ENCODE results near the gene TNRC18. TPM values are rescaled to one million over a fixed set of nuclear protein-coding genes. Genes with fewer than 3 reads are reported as not detected.
"Not testable (repeated sequence)": the region's sequence is repeated elsewhere in the genome, so short reads cannot be mapped to it uniquely, and the experiment has no call there.

TNRC18 gene
- total and polyA plus RNA-seq, 2 donors (not counting 3 experiments of a cell fraction or from before 2014, with no cell fraction given) = 14.8 to 64.6 TPM

DNA sequence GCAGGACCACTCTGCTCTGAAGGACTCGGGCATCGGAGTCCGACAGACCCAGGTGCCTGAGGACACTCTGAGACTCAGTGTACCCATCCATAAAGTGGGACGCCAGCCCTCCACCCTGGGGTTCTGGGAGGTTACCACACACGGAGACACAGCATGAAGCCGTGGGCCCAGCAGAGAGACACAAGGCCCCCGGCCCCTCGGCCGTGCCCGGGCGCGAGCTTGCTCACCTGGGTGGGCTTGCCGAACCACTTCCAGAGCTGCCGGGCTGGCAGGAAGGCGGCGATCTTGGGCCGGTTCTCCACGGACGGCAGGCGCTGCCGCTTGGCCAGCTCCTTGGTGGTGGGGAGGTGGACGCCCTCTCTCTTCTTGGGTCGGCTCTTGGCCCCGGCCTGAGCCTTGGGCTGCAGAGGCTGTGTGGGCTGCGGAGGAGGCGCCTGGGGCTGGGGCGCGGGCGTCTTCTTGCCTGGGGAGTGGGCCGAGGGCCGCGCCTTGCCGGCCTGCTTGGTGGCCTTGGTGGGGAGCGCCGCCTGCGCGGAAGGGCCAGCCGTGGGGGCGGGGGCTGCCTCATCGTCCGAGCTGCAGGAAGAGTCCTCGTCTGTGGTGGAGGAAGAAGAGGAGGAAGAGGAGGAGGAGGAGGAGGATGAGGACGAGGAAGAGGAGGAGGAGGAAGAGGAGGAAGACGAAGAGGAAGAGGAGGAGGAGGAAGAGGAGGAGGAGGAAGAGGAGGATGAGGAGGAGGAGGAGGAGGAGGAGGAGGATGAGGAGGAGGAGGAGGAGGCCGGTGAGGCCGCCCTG is 111.2 kb downstream of the TNRC18 start:
- H3K79me2 ChIP-seq (ENCODE audit: control insufficient read depth, insufficient read depth, low read length); H3K4me3 ChIP-seq (replicated peaks in 1 of 3; ENCODE audit: insufficient read depth in 1 of 3, low read depth in 1 of 3, low read length in 3 of 3); intact Hi-C loops (cut with micrococcal nuclease); H4K20me1 ChIP-seq (replicated peaks; ENCODE audit: control insufficient read depth, extremely low read depth, insufficient read depth, low read length); H3K9me3 ChIP-seq (replicated peaks; ENCODE audit: control insufficient read depth, insufficient read depth, low read length); H3K4me2 ChIP-seq (ENCODE audit: insufficient read depth, low read length); BruUV-seq (replicated peaks); H3K9ac ChIP-seq (replicated peaks; ENCODE audit: extremely low read depth, insufficient read depth, low read length); POLR2A ChIA-PET; H3K4me1 ChIP-seq (ENCODE audit: control insufficient read depth, extremely low read depth, insufficient read depth, low read length); CTCF ChIA-PET; DNase-seq (ENCODE audit: low read depth, low spot score); H3K9me1 ChIP-seq (replicated peaks; ENCODE audit: control insufficient read depth, extremely low read depth, insufficient read depth, low read length); H2AFZ ChIP-seq (ENCODE audit: low read depth, low read length); dilution Hi-C loops (cut with MboI; ENCODE audit: extremely low pct_ligation_motif_present, low sequenced_read_pairs); H3K27me3 ChIP-seq (ENCODE audit: control insufficient read depth in 2 of 2, insufficient read depth in 2 of 2, low read length in 2 of 2); FAIRE-seq; H3K27ac ChIP-seq (ENCODE audit: insufficient read depth, low read depth, low read length): not testable (repeated sequence)
- peaks cover 0 to 42% of the 10 kb centered on the region in 2 experiments for H3K36me3 ChIP-seq (ENCODE audit: control insufficient read depth in 2 of 2, extremely low read depth in 1 of 2, insufficient read depth in 2 of 2, low read length in 2 of 2)

DNA sequence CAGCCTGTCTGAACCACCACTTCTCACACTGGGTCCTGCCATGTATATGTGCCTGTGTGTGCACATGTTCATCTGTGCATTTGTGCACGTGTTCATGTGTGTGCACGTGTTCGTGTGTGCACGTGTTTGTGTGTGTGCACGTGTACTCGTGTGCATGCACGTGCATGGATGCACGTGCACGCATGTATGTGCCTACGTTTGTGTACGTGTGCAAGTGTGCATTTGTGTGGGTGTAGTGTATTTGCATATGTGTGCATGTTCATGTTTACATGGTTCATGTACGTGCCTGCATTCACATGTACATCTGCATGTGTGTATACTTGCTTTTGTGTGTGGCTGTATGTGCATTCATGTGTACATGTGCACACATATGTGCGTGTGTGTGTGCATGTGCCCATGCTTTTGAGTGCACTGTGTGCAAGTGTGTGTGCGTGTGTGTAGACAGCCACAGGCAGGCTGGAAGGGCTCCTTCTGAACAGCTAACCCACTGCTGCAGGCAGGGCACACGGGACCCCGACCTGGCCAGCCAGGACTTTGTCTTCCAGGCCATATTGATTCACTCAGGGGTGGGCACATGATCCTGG is 112.7 kb downstream of the TNRC18 start:
- no TSS peak for BruUV-seq (replicated peaks)
- Histone ChIP-seq H3K4me1 (ENCODE audit: control insufficient read depth, extremely low read depth, insufficient read depth, low read length) (no peaks in the 10 kb centered on the region), H3K9ac (replicated peaks; ENCODE audit: extremely low read depth, insufficient read depth, low read length) (no peak overlapping the region), H3K36me3 (ENCODE audit: control insufficient read depth in 2 of 2, extremely low read depth in 1 of 2, insufficient read depth in 2 of 2, low read length in 2 of 2) (peaks cover 0 to 35% of the 10 kb centered on the region in 2 experiments), H3K79me2 (ENCODE audit: control insufficient read depth, insufficient read depth, low read length) (no peaks in the 10 kb centered on the region), H3K4me3 (replicated peaks in 1 of 3; ENCODE audit: insufficient read depth in 1 of 3, low read depth in 1 of 3, low read length in 3 of 3) (no peak overlapping the region), H3K27ac (ENCODE audit: insufficient read depth, low read depth, low read length) (no peak overlapping the region), H3K9me1 (replicated peaks; ENCODE audit: control insufficient read depth, extremely low read depth, insufficient read depth, low read length) (no peaks in the 10 kb centered on the region), H2AFZ (ENCODE audit: low read depth, low read length) (no peak overlapping the region), H3K9me3 (replicated peaks; ENCODE audit: control insufficient read depth, insufficient read depth, low read length) (no peaks in the 10 kb centered on the region), H3K27me3 (ENCODE audit: control insufficient read depth in 2 of 2, insufficient read depth in 2 of 2, low read length in 2 of 2) (no peaks in the 10 kb centered on the region), H4K20me1 (replicated peaks; ENCODE audit: control insufficient read depth, extremely low read depth, insufficient read depth, low read length) (no peaks in the 10 kb centered on the region), H3K4me2 (ENCODE audit: insufficient read depth, low read length) (no peak overlapping the region)
- FAIRE-seq (no peak), DNase-seq (ENCODE audit: low read depth, low spot score) (no peak)
- POLR2A ChIA-PET = no interaction called here
- dilution Hi-C loops (cut with MboI; ENCODE audit: extremely low pct_ligation_motif_present, low sequenced_read_pairs) (no loop called here), intact Hi-C loops (cut with micrococcal nuclease) (no loop called here)
- TF ChIP-seq POLR2AphosphoS5 (IDR thresholded peaks at IDR 0.05; ENCODE audit: insufficient read depth, low read depth, low read length) (no peak), POLR2A (IDR thresholded peaks at IDR 0.05; ENCODE audit: low read depth, low read length) (no peak), EZH2 (IDR thresholded peaks at IDR 0.05; ENCODE audit: borderline replicate concordance, low read depth, low read length, severe bottlenecking) (no peak), MYC (IDR thresholded peaks at IDR 0.05; ENCODE audit: low read depth, low read length) (no peak)
- TF ChIP-seq, protein P1, sequence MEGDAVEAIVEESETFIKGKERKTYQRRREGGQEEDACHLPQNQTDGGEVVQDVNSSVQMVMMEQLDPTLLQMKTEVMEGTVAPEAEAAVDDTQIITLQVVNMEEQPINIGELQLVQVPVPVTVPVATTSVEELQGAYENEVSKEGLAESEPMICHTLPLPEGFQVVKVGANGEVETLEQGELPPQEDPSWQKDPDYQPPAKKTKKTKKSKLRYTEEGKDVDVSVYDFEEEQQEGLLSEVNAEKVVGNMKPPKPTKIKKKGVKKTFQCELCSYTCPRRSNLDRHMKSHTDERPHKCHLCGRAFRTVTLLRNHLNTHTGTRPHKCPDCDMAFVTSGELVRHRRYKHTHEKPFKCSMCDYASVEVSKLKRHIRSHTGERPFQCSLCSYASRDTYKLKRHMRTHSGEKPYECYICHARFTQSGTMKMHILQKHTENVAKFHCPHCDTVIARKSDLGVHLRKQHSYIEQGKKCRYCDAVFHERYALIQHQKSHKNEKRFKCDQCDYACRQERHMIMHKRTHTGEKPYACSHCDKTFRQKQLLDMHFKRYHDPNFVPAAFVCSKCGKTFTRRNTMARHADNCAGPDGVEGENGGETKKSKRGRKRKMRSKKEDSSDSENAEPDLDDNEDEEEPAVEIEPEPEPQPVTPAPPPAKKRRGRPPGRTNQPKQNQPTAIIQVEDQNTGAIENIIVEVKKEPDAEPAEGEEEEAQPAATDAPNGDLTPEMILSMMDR (IDR thresholded peaks at IDR 0.05; ENCODE audit: extremely low read depth in 1 of 2, insufficient read depth in 1 of 2, low read depth in 1 of 2, low read length in 2 of 2) = no peak
- TF ChIP-seq, protein P2, sequence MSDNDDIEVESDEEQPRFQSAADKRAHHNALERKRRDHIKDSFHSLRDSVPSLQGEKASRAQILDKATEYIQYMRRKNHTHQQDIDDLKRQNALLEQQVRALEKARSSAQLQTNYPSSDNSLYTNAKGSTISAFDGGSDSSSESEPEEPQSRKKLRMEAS (IDR thresholded peaks at IDR 0.05; ENCODE audit: insufficient read depth, insufficient read length) = no peak
- CTCF ChIA-PET = no interaction called here
